ENCODE data around the gene CSTB.

DNA sequence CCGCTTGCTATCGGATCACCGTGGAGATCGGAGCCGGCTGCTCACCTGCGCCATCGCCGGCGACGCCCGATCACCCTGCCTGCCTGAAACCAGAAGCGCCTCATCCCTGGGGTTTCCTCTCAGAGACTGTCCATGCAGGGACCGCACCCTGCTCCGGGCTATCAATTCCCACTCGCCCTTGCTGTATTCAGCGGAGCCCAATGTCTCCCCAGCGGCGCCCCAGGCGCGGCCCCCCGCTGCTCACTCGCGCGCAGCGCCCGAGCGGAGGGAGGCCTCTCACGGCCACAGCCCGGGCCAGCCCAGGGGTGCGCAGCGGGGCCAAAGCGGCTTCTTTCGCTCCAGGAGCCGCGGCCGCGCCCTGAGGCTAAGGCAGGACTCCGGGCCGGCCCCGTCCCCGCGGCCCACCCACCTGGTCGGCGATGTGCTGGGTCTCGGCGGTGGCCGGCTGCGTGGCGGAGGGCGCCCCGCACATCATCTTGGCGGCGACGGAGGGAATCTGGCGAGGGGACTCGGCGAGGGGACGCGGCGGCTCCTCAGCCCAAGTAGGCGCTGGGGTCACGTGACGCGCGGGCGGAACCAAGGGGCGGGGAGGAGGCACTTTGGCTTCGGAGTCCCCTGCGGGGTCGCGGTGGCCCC, at the start of gene CSTB:
- TF ChIP-seq ZNF561 (tag by site-specific recombination; IDR thresholded peaks at IDR 0.05; ENCODE audit: borderline replicate concordance) (peak; percentile 97), ZEB2 (tag by site-specific recombination; IDR thresholded peaks at IDR 0.05) (0 out of 2 replicates have a peak, but pooled peaks have one; percentile 47), ZNF112 (tag by site-specific recombination; IDR thresholded peaks at IDR 0.05) (no peak), TCF7L2 (IDR thresholded peaks at IDR 0.05; ENCODE audit: borderline replicate concordance, low read depth, low read length) (no peak), ZBTB21 (tag by site-specific recombination; IDR thresholded peaks at IDR 0.05) (no peak), ZNF707 (tag by site-specific recombination; IDR thresholded peaks at IDR 0.05) (no peak), ZNF23 (tag by site-specific recombination; IDR thresholded peaks at IDR 0.05; ENCODE audit: borderline replicate concordance) (no peak)
- TF ChIP-seq, protein P1, sequence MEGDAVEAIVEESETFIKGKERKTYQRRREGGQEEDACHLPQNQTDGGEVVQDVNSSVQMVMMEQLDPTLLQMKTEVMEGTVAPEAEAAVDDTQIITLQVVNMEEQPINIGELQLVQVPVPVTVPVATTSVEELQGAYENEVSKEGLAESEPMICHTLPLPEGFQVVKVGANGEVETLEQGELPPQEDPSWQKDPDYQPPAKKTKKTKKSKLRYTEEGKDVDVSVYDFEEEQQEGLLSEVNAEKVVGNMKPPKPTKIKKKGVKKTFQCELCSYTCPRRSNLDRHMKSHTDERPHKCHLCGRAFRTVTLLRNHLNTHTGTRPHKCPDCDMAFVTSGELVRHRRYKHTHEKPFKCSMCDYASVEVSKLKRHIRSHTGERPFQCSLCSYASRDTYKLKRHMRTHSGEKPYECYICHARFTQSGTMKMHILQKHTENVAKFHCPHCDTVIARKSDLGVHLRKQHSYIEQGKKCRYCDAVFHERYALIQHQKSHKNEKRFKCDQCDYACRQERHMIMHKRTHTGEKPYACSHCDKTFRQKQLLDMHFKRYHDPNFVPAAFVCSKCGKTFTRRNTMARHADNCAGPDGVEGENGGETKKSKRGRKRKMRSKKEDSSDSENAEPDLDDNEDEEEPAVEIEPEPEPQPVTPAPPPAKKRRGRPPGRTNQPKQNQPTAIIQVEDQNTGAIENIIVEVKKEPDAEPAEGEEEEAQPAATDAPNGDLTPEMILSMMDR (tag by site-specific recombination; IDR thresholded peaks at IDR 0.05), result no peak
- TF ChIP-seq, protein P2, sequence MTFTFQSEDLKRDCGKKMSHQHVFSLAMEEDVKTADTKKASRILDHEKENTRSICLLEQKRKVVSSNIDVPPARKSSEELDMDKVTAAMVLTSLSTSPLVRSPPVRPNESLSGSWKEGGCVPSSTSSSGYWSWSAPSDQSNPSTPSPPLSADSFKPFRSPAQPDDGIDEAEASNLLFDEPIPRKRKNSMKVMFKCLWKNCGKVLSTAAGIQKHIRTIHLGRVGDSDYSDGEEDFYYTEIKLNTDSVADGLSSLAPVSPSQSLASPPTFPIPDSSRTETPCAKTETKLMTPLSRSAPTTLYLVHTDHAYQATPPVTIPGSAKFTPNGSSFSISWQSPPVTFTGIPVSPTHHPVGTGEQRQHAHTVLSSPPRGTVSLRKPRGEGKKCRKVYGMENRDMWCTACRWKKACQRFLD (tag by site-specific recombination; IDR thresholded peaks at IDR 0.05), result no peak
- TF ChIP-seq, protein P3, sequence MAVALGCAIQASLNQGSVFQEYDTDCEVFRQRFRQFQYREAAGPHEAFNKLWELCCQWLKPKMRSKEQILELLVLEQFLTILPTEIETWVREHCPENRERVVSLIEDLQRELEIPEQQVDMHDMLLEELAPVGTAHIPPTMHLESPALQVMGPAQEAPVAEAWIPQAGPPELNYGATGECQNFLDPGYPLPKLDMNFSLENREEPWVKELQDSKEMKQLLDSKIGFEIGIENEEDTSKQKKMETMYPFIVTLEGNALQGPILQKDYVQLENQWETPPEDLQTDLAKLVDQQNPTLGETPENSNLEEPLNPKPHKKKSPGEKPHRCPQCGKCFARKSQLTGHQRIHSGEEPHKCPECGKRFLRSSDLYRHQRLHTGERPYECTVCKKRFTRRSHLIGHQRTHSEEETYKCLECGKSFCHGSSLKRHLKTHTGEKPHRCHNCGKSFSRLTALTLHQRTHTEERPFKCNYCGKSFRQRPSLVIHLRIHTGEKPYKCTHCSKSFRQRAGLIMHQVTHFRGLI (tag by site-specific recombination; IDR thresholded peaks at IDR 0.05), result 0 out of 2 replicates have a peak, but pooled peaks have one; percentile 18
- TF ChIP-seq, protein P4, sequence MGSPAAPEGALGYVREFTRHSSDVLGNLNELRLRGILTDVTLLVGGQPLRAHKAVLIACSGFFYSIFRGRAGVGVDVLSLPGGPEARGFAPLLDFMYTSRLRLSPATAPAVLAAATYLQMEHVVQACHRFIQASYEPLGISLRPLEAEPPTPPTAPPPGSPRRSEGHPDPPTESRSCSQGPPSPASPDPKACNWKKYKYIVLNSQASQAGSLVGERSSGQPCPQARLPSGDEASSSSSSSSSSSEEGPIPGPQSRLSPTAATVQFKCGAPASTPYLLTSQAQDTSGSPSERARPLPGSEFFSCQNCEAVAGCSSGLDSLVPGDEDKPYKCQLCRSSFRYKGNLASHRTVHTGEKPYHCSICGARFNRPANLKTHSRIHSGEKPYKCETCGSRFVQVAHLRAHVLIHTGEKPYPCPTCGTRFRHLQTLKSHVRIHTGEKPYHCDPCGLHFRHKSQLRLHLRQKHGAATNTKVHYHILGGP (tag by site-specific recombination; IDR thresholded peaks at IDR 0.05), result no peak
- TF ChIP-seq, protein P5, sequence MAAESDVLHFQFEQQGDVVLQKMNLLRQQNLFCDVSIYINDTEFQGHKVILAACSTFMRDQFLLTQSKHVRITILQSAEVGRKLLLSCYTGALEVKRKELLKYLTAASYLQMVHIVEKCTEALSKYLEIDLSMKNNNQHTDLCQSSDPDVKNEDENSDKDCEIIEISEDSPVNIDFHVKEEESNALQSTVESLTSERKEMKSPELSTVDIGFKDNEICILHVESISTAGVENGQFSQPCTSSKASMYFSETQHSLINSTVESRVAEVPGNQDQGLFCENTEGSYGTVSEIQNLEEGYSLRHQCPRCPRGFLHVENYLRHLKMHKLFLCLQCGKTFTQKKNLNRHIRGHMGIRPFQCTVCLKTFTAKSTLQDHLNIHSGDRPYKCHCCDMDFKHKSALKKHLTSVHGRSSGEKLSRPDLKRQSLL (tag by site-specific recombination; IDR thresholded peaks at IDR 0.05), result no peak
